Measurements from ENCODE around the gene CST7. TPM values are rescaled to one million over a fixed set of nuclear protein-coding genes. Genes with fewer than 3 reads are reported as not detected.

The CST7 gene
- total RNA-seq, 1 donor from 2014 or later = 11.7 TPM

DNA sequence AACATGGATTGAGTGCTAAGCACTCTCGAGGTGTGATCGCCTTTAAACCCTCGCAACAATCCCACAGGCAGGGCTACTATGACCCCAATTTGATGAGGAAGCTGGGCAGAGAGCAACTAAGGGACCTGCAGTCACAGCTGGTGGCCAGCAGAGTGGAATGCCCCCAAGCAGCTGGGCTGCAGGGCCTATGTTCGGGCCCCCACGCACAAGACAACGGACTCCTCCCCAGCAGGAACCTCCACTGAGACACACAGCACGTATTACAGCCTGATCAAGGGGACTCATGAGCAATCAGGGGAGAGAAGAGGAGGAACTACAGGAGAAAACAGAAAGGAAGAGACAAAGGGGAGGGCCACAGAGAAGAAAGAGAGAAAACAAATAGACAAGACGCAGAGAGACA, 21.7 kb downstream of the CST7 start:
- no peak overlapping the region for H3K4me3 ChIP-seq
- peaks cover 82% of the 10 kb centered on the region for H3K36me3 ChIP-seq
- TF ChIP-seq CTCF (IDR thresholded peaks at IDR 0.05) = no peak
- H3K9me3 ChIP-seq = no peaks in the 10 kb centered on the region
- no peaks in the 10 kb centered on the region for H3K27me3 ChIP-seq (ENCODE audit: low read depth)
- ATAC-seq (peak in 1 of 2 donors; percentile 51), DNase-seq (peak; percentile 39)
- no peaks in the 10 kb centered on the region for H3K4me1 ChIP-seq
- H3K27ac ChIP-seq = no peak overlapping the region
- intact Hi-C loops (cut with DNase I) = no loop called here

- no peak for TF ChIP-seq CTCF (IDR thresholded peaks at IDR 0.05)
- Histone ChIP-seq H3K4me3 (no peak overlapping the region), H3K27me3 (ENCODE audit: low read depth) (no peaks in the 10 kb centered on the region), H3K36me3 (peaks cover 77% of the 10 kb centered on the region), H3K4me1 (no peaks in the 10 kb centered on the region), H3K27ac (no peak overlapping the region), H3K9me3 (peaks cover 4% of the 10 kb centered on the region)
- ATAC-seq = no peak
- DNase-seq = no peak
- intact Hi-C loops (cut with DNase I) = no loop called here
Measured at GRCh38 chr20:24971376-24972101, 22.5 kb downstream of the CST7 start.

DNA sequence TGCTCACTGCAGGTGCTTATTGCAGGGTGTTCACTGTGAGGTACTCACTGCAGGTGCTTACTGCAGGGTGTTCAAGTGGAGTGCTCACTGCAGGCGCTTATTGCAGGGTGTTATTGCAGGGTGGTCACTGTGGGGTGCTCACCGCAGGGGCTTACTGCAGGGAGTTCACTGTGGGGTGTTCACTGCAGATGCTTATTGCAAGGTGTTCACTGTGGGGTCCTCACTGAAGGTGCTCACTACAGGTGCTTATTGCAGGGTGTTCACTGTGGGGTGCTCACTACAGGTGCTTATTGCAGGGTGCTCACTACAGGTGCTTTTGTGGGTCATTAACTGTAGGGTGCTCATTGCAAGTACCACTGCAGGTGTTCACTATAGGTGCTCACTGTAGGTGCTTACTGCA, 23.3 kb downstream of the CST7 start:
- peaks cover 5% of the 10 kb centered on the region for H3K9me3 ChIP-seq
- intact Hi-C loops (cut with DNase I) = no loop called here
- TF ChIP-seq CTCF (IDR thresholded peaks at IDR 0.05) = no peak
- ATAC-seq = no peak
- H3K27me3 ChIP-seq (ENCODE audit: low read depth) = no peaks in the 10 kb centered on the region
- H3K27ac ChIP-seq = no peak overlapping the region
- H3K4me1 ChIP-seq = no peaks in the 10 kb centered on the region
- H3K4me3 ChIP-seq = no peak overlapping the region
- H3K36me3 ChIP-seq = peaks cover 77% of the 10 kb centered on the region
- DNase-seq = peak; percentile 10

DNA sequence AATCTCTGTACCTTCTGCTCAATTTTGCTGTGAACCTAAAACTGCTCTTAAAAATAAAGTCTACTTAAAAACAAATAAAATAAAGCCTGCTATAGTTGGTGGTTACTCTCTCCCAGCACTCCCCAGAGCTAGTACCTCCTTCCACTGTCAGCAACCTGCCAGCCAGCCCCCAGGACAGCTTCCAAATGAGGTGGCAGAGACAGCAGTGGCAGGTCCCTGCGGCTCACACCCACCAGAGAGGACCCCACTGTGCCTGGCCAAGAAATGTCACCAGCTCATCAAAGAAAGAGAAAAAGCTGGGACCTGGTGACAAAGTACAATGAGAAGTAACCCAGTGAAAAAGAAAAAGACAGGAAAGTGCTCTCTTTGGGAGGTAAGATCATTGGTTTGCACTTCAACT, 28.3 kb downstream of the CST7 start:
- H3K9me3 ChIP-seq = peaks cover 5% of the 10 kb centered on the region
- intact Hi-C loops (cut with DNase I) = no loop called here
- peaks cover 63% of the 10 kb centered on the region for H3K36me3 ChIP-seq
- TF ChIP-seq CTCF (IDR thresholded peaks at IDR 0.05) = no peak
- H3K27ac ChIP-seq = no peak overlapping the region
- H3K4me1 ChIP-seq = peaks cover 11% of the 10 kb centered on the region
- no peak overlapping the region for H3K4me3 ChIP-seq
- DNase-seq (no peak), ATAC-seq (no peak)
- no peaks in the 10 kb centered on the region for H3K27me3 ChIP-seq (ENCODE audit: low read depth)

DNA sequence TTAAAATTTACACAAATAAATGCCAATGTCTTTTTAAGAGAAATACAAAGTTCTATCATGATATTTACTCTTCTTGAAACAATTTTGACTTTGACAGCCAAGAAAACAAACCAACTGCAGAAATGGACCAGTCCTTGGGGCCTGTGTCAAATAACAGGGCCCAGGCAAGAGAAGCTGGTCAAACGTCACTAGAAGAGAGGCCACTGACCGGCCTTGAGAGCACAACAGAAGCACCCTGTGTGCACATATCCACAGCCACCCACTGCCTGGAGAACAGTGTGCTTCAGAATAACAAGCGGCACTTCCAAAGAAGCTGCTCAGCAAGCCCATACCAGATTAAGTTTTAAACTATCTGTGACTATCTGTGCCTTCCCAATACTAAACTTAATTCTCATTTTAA, 28.7 kb downstream of the CST7 start:
- H3K4me1 ChIP-seq = peaks cover 11% of the 10 kb centered on the region
- H3K36me3 ChIP-seq = peaks cover 61% of the 10 kb centered on the region
- H3K27ac ChIP-seq = no peak overlapping the region
- DNase-seq (no peak), ATAC-seq (no peak)
- no peak overlapping the region for H3K4me3 ChIP-seq
- no peak for TF ChIP-seq CTCF (IDR thresholded peaks at IDR 0.05)
- H3K9me3 ChIP-seq = peaks cover 5% of the 10 kb centered on the region
- intact Hi-C loops (cut with DNase I) = no loop called here
- H3K27me3 ChIP-seq (ENCODE audit: low read depth) = no peaks in the 10 kb centered on the region

All from lower lobe of right lung (tissue), 2 donors.